Smooth muscle cell (in vitro differentiated cells): ENCODE measurements around the gene PKDREJ. TPM values are rescaled to one million over a fixed set of nuclear protein-coding genes. Genes with fewer than 3 reads are reported as not detected.

ENCODE experiments used
- DNase-seq: peaks from one replicate; lab custom pipeline; 2025; ENCODE audit not compliant: unreplicated experiment; lab: John Stamatoyannopoulos, UW
- H2AFZ ChIP-seq: fragments of 200-600 bp; sonication (generic); 2 replicates; pipeline ENCODE4 v1.6.0; 2016; ENCODE audit warnings: antibody characterized with exemption, low read depth, mild to moderate bottlenecking
- H3F3A ChIP-seq: fragments of 200-600 bp; sonication (generic); 2 replicates; pipeline ENCODE4 v1.6.0; 2017; ENCODE audit warnings: antibody characterized with exemption, low read depth
- H3K27ac ChIP-seq: fragments of 200-600 bp; sonication (generic); 2 replicates; pipeline ENCODE4 v1.5.1; 2016; ENCODE audit warnings: low read depth, mild to moderate bottlenecking
- H3K27me3 ChIP-seq: fragments of 200-600 bp; sonication (generic); 2 replicates; pipeline ENCODE4 v1.6.1; 2016; ENCODE audit warnings: low read depth, mild to moderate bottlenecking
- H3K36me3 ChIP-seq: fragments of 200-600 bp; sonication (generic); 2 replicates; pipeline ENCODE4 v1.5.1; 2016; ENCODE audit warnings: low read depth
- H3K4me1 ChIP-seq: fragments of 200-600 bp; sonication (generic); 2 replicates; pipeline ENCODE4 v1.5.1; 2016; ENCODE audit warnings: low read depth
- H3K4me2 ChIP-seq: fragments of 200-600 bp; sonication (generic); 2 replicates; pipeline ENCODE4 v1.6.0; 2016; ENCODE audit warnings: mild to moderate bottlenecking
- H3K4me3 ChIP-seq: fragments of 200-600 bp; sonication (generic); 2 replicates; pipeline ENCODE4 v1.5.1; 2016; ENCODE audit warnings: mild to moderate bottlenecking
- H3K79me2 ChIP-seq: fragments of 200-600 bp; sonication (generic); 2 replicates; pipeline ENCODE4 v1.6.0; 2016; ENCODE audit warnings: low read depth, mild to moderate bottlenecking
- H3K9ac ChIP-seq: fragments of 200-600 bp; sonication (generic); 2 replicates; pipeline ENCODE4 v1.6.0; 2016; ENCODE audit warnings: low read depth
- H3K9me3 ChIP-seq: fragments of 200-600 bp; sonication (generic); replicated peaks from 2 replicates; pipeline ENCODE4 v1.5.1; 2016; ENCODE audit warnings: low read depth
- H4K20me1 ChIP-seq: fragments of 200-600 bp; sonication (generic); 2 replicates; pipeline ENCODE4 v1.6.0; 2016; ENCODE audit warnings: low read depth
- CTCF ChIP-seq: fragments of 200-600 bp; sonication (generic); IDR thresholded peaks from 2 replicates; pipeline ENCODE4 v1.5.1; 2017; ENCODE audit warnings: borderline replicate concordance, mild to moderate bottlenecking, antibody characterized with exemption; ENCODE audit not compliant: insufficient read depth, poor library complexity, severe bottlenecking
- WGBS: methylation state at CpG from one replicate; pipeline ENCODE4 v1.1.7; 2016; ENCODE audit warnings: low lambda C conversion rate; 5-methylcytosine and 5-hydroxymethylcytosine counted together
- polyA plus RNA-seq: library from polyadenylated mRNA; unstranded; fragments of >200 nt; fragmentation: Nextera tagmentation; extraction: Ambion mirVana; gene quantifications from 2 replicates; pipeline ENCODE4 v1.2.1, GENCODE V29; 2016
- total RNA-seq: library from RNA; depleted of rRNA; stranded (reverse); fragments of >200 nt; gene quantifications from 2 replicates; pipeline ENCODE4 v1.2.3, GENCODE V29; 2014

PKDREJ gene
- total and polyA plus RNA-seq, 2 experiments from 2014 or later, result 0.05 TPM; not detected in 1

GRCh38 chr22:46272762-46273431, 9.8 kb upstream of the PKDREJ start:
- Histone ChIP-seq H3K9ac (no peak overlapping the region), H3K4me1 (peaks cover 3% of the 10 kb centered on the region), H3K4me2 (no peak overlapping the region), H2AFZ (no peak overlapping the region), H3F3A (no peaks in the 10 kb centered on the region), H3K79me2 (no peaks in the 10 kb centered on the region), H3K9me3 (no peaks in the 10 kb centered on the region), H3K27ac (no peak overlapping the region), H3K36me3 (peaks cover 13% of the 10 kb centered on the region), H3K27me3 (no peaks in the 10 kb centered on the region), H3K4me3 (no peak overlapping the region), H4K20me1 (no peaks in the 10 kb centered on the region)
- 98% methylated on average over 12 of the region's 12 CpGs for WGBS
- DNase-seq, result no peak
- no peak for TF ChIP-seq CTCF

DNA sequence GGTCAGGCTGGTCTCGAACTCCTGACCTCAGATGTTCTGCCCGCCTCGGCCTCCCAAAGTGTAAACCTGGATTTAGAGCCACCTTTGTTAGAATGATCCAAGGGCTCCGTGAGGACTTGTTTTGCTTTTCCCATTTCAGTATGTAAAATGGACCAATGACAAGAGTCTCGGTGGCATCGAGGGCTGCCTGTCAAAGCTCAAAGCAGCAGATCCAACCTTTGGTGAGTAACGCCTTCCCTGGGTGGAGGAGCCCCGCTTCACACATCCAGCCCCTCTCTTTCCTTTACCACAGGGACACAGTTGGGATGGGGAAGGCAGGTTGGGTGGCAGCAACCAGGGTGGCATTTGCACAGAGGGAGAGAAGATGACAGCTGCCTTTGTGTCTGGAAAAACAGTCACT, 9.1 kb upstream of the PKDREJ start:
- no peak for TF ChIP-seq CTCF

GRCh38 chr22:46269564-46269963, 6.4 kb upstream of the PKDREJ start:
- H3K9me3 ChIP-seq, result no peaks in the 10 kb centered on the region
- H3F3A ChIP-seq, result no peaks in the 10 kb centered on the region
- DNase-seq, result no peak
- H3K27ac ChIP-seq, result no peak overlapping the region
- H3K4me2 ChIP-seq, result no peak overlapping the region
- 97% methylated on average over 11 of the region's 11 CpGs for WGBS
- TF ChIP-seq CTCF, result no peak
- H4K20me1 ChIP-seq, result no peaks in the 10 kb centered on the region
- no peaks in the 10 kb centered on the region for H3K27me3 ChIP-seq
- no peak overlapping the region for H3K4me3 ChIP-seq
- no peaks in the 10 kb centered on the region for H3K79me2 ChIP-seq
- peaks cover 3% of the 10 kb centered on the region for H3K4me1 ChIP-seq
- peaks cover 3% of the 10 kb centered on the region for H3K36me3 ChIP-seq
- H3K9ac ChIP-seq, result no peak overlapping the region
- no peak overlapping the region for H2AFZ ChIP-seq

More for the DNA sequence above, 9.1 kb upstream of the PKDREJ start:
- WGBS, result 97% methylated on average over 8 of the region's 8 CpGs
- Histone ChIP-seq H3F3A (no peaks in the 10 kb centered on the region), H3K4me2 (no peak overlapping the region), H3K9me3 (no peaks in the 10 kb centered on the region), H3K79me2 (no peaks in the 10 kb centered on the region), H3K36me3 (peaks cover 13% of the 10 kb centered on the region), H3K4me3 (no peak overlapping the region), H2AFZ (no peak overlapping the region), H4K20me1 (no peaks in the 10 kb centered on the region), H3K4me1 (peaks cover 3% of the 10 kb centered on the region), H3K27ac (no peak overlapping the region), H3K9ac (no peak overlapping the region), H3K27me3 (no peaks in the 10 kb centered on the region)
- no peak for DNase-seq
